AG10803 (cell line): ENCODE results near the gene MCTP2.

ENCODE experiments used
- DNase-seq: peaks from one replicate; pipeline ENCODE4 v3.0.0; 2010; ENCODE audit warnings: low read depth
- H3K4me3 ChIP-seq: 2 replicates; pipeline ENCODE4 v1.5.1; 2011; ENCODE audit warnings: mild to moderate bottlenecking, low read length, control low read depth
- CTCF ChIP-seq: conservative IDR thresholded peaks from 2 replicates; pipeline ENCODE4 v1.5.1; 2011; ENCODE audit warnings: mild to moderate bottlenecking, low read length, control low read depth, inconsistent platforms

The MCTP2 gene

GRCh38 chr15:94295275-94295674 is 63.9 kb downstream of the MCTP2 start:
- DNase-seq, result no peak
- TF ChIP-seq CTCF, result no peak
- no peak overlapping the region for H3K4me3 ChIP-seq

- DNase-seq, result no peak
- H3K4me3 ChIP-seq, result no peak overlapping the region
- TF ChIP-seq CTCF, result no peak
Observed at GRCh38 chr15:94296717-94297116, 65.4 kb downstream of the MCTP2 start.

GRCh38 chr15:94297558-94297957 is 66.2 kb downstream of the MCTP2 start:
- no peak overlapping the region for H3K4me3 ChIP-seq
- no peak for TF ChIP-seq CTCF
- DNase-seq, result no peak

- TF ChIP-seq CTCF, result no peak
- H3K4me3 ChIP-seq, result no peak overlapping the region
- no peak for DNase-seq
Observed at GRCh38 chr15:94298364-94298763, 67.0 kb downstream of the MCTP2 start.

- DNase-seq, result no peak
- no peak overlapping the region for H3K4me3 ChIP-seq
- TF ChIP-seq CTCF, result no peak
Observed at GRCh38 chr15:94300612-94301011, 69.3 kb downstream of the MCTP2 start.

- DNase-seq, result no peak
- TF ChIP-seq CTCF, result no peak
- no peak overlapping the region for H3K4me3 ChIP-seq
Observed at GRCh38 chr15:94305133-94305532, 73.8 kb downstream of the MCTP2 start.

- DNase-seq, result peak; percentile 65
- TF ChIP-seq CTCF, result no peak
- no peak overlapping the region for H3K4me3 ChIP-seq
Observed at GRCh38 chr15:94306700-94307650, 75.6 kb downstream of the MCTP2 start.
